ENCODE data around the gene AUTS2. TPM values are rescaled to one million over a fixed set of nuclear protein-coding genes. Genes with fewer than 3 reads are reported as not detected.

AUTS2 gene
- total and polyA plus RNA-seq, 9 of the 15 experiments (the other 6 are each of a cell fraction or from before 2014, with no cell fraction given): 0.58 TPM; not detected in 8

DNA sequence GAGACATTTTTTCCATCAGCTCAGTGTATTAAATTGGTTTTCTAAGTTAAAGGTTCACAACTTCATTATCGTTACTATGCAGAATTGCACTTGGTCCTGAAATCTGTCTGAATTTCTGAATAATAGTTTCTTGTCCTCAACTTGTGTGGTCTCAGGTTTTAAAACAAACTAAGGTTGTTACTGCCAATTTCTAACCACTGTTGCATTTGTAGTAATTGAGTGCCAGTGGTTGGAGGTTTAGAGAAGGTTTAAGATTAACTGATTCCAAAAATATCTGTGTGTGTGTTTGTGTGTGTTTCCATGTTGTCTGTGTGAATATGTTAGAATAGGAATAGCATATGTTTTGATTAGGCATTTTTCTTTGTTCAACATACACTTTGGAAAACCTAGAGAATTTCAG, 395.9 kb downstream of the AUTS2 start:
- CTCF ChIA-PET (ENCODE audit: low intra/inter-chr PET ratio): no interaction called here
- BruUV-seq (replicated peaks): no TSS peak
- no peak for TF ChIP-seq HDAC1 (IDR thresholded peaks at IDR 0.05)
- TF ChIP-seq MEF2A (IDR thresholded peaks at IDR 0.05; ENCODE audit: control insufficient read depth, low read depth, low read length): no peak
- TF ChIP-seq, protein P1, sequence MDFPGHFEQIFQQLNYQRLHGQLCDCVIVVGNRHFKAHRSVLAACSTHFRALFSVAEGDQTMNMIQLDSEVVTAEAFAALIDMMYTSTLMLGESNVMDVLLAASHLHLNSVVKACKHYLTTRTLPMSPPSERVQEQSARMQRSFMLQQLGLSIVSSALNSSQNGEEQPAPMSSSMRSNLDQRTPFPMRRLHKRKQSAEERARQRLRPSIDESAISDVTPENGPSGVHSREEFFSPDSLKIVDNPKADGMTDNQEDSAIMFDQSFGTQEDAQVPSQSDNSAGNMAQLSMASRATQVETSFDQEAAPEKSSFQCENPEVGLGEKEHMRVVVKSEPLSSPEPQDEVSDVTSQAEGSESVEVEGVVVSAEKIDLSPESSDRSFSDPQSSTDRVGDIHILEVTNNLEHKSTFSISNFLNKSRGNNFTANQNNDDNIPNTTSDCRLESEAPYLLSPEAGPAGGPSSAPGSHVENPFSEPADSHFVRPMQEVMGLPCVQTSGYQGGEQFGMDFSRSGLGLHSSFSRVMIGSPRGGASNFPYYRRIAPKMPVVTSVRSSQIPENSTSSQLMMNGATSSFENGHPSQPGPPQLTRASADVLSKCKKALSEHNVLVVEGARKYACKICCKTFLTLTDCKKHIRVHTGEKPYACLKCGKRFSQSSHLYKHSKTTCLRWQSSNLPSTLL (IDR thresholded peaks at IDR 0.05): no peak
- no peak for TF ChIP-seq HNRNPH1 (optimal IDR thresholded peaks at IDR 0.05; ENCODE audit: low read depth, low read length)
- TF ChIP-seq TEAD2 (tag; IDR thresholded peaks at IDR 0.05): no peak
- no peak for TF ChIP-seq USF1 (CRISPR knock-in tag; IDR thresholded peaks at IDR 0.05)
- no peak for TF ChIP-seq SAFB (IDR thresholded peaks at IDR 0.05; ENCODE audit: borderline replicate concordance, low read depth, low read length)
- no peak overlapping the region for H3K4me2 ChIP-seq (ENCODE audit: insufficient read depth, low read length)
- in situ Hi-C loops (cut with MboI): no loop called here
- H3K9ac ChIP-seq (ENCODE audit: insufficient read depth in 1 of 2, low read depth in 2 of 2, low read length in 2 of 2): no peak overlapping the region
- no peaks in the 10 kb centered on the region for H3K27me3 ChIP-seq (ENCODE audit: control insufficient read depth in 2 of 2, insufficient read depth in 2 of 2, low read length in 2 of 2)
- ATAC-seq (no peak), FAIRE-seq (no peak), DNase-seq (ENCODE audit: extremely low read depth in 1 of 4, low spot score in 3 of 4) (no peak)
- H3K79me2 ChIP-seq (ENCODE audit: control insufficient read depth, insufficient read depth, low read length): no peaks in the 10 kb centered on the region
- WGBS (ENCODE audit: insufficient coverage, low coverage, missing lambda C conversion rate): 0% methylated on average over 1 of the region's 1 CpG
- H3K4me3 ChIP-seq: no peak overlapping the region
- no peak overlapping the region for H3K27ac ChIP-seq (ENCODE audit: extremely low read depth, low read depth, low read length)
- H3K9me3 ChIP-seq (replicated peaks; ENCODE audit: control insufficient read depth, insufficient read depth, low read depth, low read length): no peaks in the 10 kb centered on the region
- no peak overlapping the region for H2AFZ ChIP-seq (ENCODE audit: low read depth, low read length)
- H3K4me1 ChIP-seq (replicated peaks in 1 of 2; ENCODE audit: control insufficient read depth in 2 of 2, insufficient read depth in 2 of 2, low read length in 2 of 2): no peaks in the 10 kb centered on the region
- no peaks in the 10 kb centered on the region for H3K36me3 ChIP-seq (ENCODE audit: control insufficient read depth, insufficient read depth, low read length)
- H3K9me1 ChIP-seq (ENCODE audit: control insufficient read depth, insufficient read depth, low read length): no peaks in the 10 kb centered on the region
- intact Hi-C loops (cut with micrococcal nuclease): no loop called here
- H4K20me1 ChIP-seq (replicated peaks; ENCODE audit: control insufficient read depth, insufficient read depth, low read length): no peaks in the 10 kb centered on the region
- POLR2A ChIA-PET: no interaction called here
